WTC11 (cell line): Measurements from ENCODE around the gene EWSR1.

Experiments
- ATF3 ChIP-seq: sonication (generic); formaldehyde crosslinking; conservative IDR thresholded peaks from 2 replicates; pipeline ENCODE4 v1.8.1; 2022; ENCODE audit warnings: mild to moderate bottlenecking, missing genetic modification reagents
- CREB1 ChIP-seq: sonication (generic); formaldehyde crosslinking; IDR thresholded peaks from 2 replicates; pipeline ENCODE4 v1.8.0; 2023; ENCODE audit warnings: mild to moderate bottlenecking, missing genetic modification reagents
- CTCF ChIP-seq: fragments of 200-600 bp; IDR thresholded peaks from 2 replicates; pipeline ENCODE4 v1.8.0; 2022; ENCODE audit warnings: antibody characterized with exemption
- E2F5 ChIP-seq: sonication (generic); formaldehyde crosslinking; IDR thresholded peaks from 2 replicates; pipeline ENCODE4 v1.8.1; 2022; ENCODE audit warnings: mild to moderate bottlenecking, moderate library complexity, missing genetic modification reagents
- EMX1 ChIP-seq: fragments of 250-450 bp; sonication (Bioruptor Pico); IDR thresholded peaks from 2 replicates; pipeline ENCODE4 v1.8.0; 2021; ENCODE audit warnings: mild to moderate bottlenecking
- ESRRA ChIP-seq: sonication (generic); formaldehyde crosslinking; IDR thresholded peaks from 2 replicates; pipeline ENCODE4 v1.8.1; 2022; ENCODE audit warnings: mild to moderate bottlenecking, missing genetic modification reagents, borderline replicate concordance
- JUN ChIP-seq: sonication (generic); formaldehyde crosslinking; IDR thresholded peaks from 2 replicates; pipeline ENCODE4 v1.8.0; 2023; ENCODE audit warnings: mild to moderate bottlenecking, missing genetic modification reagents
- NFE2L1 ChIP-seq: sonication (generic); formaldehyde crosslinking; IDR thresholded peaks from 2 replicates; pipeline ENCODE4 v1.8.1; 2023; ENCODE audit warnings: missing genetic modification reagents
- NR3C1 ChIP-seq: sonication (generic); formaldehyde crosslinking; conservative IDR thresholded peaks from 2 replicates; pipeline ENCODE4 v1.8.1; 2023; ENCODE audit warnings: low read depth, mild to moderate bottlenecking, missing genetic modification reagents
- ZNF232 ChIP-seq: sonication (generic); formaldehyde crosslinking; IDR thresholded peaks from 2 replicates; pipeline ENCODE4 v1.8.0; 2022; ENCODE audit warnings: mild to moderate bottlenecking, missing genetic modification reagents
- ZNF512 ChIP-seq: sonication (generic); formaldehyde crosslinking; IDR thresholded peaks from 2 replicates; pipeline ENCODE4 v1.8.1; 2022; ENCODE audit warnings: missing genetic modification reagents, borderline replicate concordance

GRCh38 chr22:29342177-29342576, 74.1 kb downstream of the EWSR1 start:
- TF ChIP-seq CTCF = no peak
- TF ChIP-seq JUN = no peak
- no peak for TF ChIP-seq ESRRA (CRISPR knock-in tag)
- TF ChIP-seq NR3C1 (CRISPR knock-in tag) = no peak
- TF ChIP-seq NFE2L1 = no peak
- no peak for TF ChIP-seq ZNF512 (CRISPR knock-in tag)
- no peak for TF ChIP-seq EMX1 (CRISPR knock-in tag)
- no peak for TF ChIP-seq E2F5 (CRISPR knock-in tag)
- TF ChIP-seq ZNF232 = no peak
- no peak for TF ChIP-seq CREB1 (CRISPR knock-in tag)
- no peak for TF ChIP-seq ATF3 (CRISPR knock-in tag)
